NCI-H2081 treated with DMSO at 0.1 percent for 48 hours (cell line): ENCODE results near the gene C1orf174.

Source experiments
- DNase-seq: peaks from one replicate; lab custom pipeline; 2025; lab: John Stamatoyannopoulos, UW

The C1orf174 gene

DNA sequence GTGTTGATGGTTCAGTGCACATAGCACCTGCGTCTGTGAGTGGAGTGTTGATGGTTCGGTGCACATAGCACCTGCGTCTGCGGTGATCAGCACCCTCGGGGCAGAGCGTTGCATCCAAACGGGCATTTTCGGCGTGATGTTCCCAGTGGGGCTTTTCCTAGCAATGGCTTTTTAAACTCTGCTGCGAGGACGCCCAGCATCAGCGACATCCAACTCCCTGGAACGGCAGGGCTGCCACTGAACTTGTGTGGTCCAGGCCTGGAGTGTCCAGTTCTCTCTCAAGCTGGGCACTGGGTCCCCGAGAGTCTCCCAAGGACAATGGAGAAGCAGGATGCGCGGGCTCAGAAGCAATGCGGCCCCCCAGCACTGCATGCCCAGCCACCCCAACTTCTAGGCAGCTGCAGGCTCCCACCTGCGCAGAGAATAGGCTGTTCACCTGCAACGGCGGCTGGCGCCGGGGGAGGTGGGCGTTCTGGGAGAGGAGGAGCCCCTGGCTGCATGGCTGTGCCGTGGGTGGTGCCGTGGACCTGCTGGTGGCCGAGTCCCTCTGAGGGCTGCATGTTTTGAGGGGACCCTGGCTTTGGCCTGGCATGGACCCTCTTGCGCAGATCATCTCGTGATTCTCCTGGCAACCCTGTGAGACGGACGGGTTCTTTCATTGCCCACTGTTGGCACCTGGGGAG lies 10.1 kb upstream of the C1orf174 start:
- no peak for DNase-seq

DNA sequence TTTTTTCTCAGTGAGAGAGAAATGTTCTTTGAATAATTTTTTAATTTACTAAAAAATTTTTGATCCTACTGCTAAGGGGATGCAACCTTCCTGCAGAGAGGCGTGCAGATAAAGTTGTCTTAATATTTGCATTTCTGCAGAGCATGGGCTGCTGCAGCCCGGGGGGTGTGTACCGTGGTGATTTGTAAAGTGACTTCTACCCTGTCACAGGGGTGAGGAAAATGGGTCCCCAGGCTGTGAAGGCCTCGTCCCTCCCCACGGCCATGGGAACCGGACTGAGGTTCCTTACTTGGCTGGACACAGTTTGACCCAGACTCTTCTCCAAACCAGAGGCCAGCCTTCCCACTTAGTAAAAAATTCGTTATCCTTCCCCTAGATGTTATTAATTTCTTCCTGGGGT lies 9.5 kb upstream of the C1orf174 start:
- DNase-seq: no peak

DNA sequence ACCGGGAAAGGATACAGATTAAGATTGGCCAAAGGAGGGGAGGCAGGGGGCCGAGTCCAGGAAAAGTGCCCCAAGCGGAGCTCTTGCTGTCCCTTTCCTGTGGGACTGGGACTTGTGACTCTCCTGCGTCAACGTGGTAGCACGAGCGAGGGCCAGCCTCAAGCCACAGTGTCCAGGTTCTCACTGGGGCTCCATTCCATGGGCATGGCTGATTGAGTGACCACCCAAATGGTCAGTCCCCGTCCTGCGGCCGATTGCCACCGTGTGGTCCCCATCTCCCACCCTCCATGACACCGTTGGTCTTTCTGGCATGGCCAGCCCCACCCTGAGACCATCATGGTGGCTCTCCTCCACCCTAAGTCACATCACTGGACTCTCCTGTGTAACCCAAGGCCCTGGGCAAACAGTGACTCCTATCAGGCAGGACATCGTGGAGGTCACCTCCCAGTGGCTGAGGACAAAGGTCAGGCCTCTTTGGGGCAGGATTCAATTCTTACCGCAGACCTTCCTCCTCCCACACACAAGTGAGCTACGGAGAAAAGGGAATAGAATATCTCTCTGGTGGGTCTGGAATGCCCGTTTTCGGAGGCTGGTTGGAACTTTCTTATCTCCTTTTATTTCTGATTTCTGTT lies 8.9 kb upstream of the C1orf174 start:
- DNase-seq: no peak

DNA sequence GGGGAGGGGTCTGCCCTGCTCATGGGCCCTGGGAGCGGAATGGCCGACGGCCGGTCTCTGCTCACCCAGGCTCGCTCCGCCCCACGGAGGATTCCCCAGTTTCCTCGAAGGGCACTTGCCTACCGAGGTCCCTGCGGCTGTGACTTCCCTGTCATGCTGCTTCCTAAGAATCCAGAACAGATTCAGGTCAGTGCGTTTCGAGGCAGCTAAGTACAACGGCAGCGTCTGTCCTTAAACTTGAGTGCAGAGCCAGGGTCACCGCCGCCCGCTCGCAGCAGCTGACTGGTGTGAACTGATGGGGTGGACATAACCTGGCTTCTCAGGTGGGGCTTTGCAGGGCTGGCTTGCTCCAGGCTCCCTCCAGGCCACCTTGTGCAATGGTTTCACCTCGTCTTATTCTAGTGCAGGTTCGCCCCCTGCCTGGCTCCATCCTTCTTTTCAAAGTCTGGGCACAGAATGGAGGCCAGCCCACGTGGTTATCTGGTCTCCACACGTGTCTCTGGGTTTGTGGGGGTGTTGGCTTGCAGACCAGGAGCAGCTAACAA lies 7.6 kb upstream of the C1orf174 start:
- DNase-seq: no peak

DNA sequence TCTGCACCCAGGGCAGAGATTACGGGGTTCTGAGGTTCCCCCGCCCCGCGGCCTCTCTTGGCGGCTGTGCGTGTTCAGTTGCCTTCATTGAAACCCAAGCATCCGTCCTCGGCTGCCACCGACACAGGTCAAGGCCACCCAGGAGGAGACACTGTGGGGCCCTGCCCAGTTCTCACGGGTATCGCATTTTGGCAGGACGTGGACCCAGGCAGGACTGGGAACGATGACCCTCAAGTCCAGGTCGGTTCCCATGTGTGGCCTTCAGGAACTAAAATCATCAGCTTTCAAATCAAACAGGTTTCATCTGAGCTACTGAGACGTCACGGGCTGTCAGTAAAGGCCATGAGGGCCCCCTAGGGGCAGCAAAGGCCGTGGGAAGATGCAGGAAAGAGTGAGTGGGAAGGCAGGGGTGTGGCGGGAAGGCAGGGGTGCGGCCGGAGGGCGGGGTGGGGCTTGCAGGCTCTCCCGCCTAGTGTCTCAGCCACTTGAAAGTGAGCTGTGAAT lies 7.0 kb upstream of the C1orf174 start:
- DNase-seq: no peak

GRCh38 chr1:3906672-3907020 lies 6.6 kb upstream of the C1orf174 start:
- DNase-seq: no peak

DNA sequence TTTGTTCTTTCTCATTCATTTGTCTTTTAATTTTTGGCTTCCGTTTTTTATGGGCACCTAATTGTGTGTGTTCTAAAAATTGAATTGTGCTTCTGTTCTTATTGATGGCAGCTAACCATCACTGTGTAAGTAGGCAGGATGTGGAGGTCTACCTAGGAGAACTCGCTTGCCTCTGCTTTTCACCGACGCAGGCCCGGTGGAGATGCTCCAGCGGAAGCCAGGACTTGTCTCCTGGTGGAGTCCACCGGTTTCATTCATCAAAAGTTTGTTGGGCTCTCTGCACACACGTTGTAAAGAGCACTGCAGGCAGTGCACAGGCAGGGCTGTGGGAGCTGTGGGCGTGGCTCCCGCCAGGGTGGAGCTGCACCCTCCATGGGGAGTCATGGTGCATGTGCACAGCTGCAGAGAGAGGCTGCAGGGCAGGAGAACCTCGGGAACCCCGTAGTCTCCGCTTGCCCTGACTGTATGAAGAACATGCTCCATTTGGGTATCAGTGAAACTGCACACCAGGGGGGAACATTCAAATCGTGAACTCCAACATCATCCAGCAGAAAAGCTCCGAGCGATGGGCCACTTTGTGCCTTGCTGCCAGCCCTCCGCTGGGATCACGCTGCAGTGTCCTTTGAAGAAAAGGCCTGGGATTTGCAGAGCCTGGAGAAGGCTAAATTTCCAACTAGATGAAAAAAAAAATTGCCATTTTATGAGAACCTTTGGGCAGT lies 6.0 kb upstream of the C1orf174 start:
- DNase-seq: no peak

GRCh38 chr1:3905266-3905952 lies 5.3 kb upstream of the C1orf174 start:
- DNase-seq: no peak

DNA sequence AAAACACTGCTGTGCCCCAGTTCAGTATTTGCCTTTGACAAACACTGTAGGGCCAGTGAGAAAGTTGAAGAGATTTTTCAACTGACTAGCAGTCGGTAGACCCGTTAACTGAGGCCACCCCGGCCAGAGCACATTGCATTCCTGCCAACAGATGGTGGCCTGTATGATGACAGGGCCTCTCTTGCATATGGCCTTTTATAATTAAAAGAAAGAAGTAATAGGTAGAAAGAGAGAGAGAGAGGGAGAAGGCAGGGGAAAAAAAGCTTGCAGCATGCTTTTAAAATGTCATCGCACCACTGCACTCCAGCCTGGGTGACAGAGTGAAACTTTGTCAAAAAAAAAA lies 4.7 kb upstream of the C1orf174 start:
- no peak for DNase-seq

- no peak for DNase-seq
Observed at GRCh38 chr1:3904006-3904842, 4.2 kb upstream of the C1orf174 start.

DNA sequence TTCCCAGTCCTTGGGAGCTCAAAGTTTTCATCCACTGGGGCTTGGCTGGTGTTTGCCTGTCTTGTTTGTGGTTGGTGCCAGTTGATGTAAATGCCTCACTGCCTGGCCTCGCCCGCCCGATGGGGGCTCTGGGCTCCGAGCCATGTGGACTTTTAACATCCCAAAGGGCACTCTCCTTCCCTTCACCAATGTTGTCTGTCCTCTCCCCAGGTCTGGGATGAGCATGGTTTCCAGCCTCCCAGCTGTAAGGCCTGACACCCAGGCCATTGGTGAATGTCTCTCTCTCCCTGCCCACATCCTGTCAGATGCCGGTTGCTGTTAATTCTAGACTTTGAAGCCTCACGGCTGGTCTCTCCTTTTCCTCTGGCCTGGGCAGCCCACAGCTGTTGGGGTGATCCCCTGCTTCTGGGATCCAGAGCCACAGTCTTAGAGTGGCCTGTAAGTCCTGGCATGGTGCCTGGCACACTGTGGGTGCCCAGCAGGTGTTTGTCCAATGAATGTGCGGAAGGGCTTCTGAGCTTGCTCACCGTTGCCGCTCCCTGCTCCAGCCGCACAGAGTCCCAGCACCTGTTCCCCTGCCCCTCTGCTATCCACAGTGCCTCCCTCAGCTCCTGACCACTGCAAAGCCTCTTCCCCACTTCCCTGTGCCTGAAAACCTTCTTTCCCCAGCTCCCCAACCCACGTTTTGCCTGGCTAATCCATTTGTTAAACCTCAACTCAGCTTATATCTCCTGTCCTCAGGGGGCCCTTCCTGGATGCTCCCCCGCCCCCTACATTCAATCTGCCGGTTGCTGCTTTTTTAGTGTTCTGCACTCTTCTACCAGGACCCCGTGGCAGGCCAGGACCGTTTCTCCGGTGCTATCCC lies 3.3 kb upstream of the C1orf174 start:
- peak; percentile 46 for DNase-seq

- DNase-seq: no peak
Observed at GRCh38 chr1:3902571-3903091, 2.6 kb upstream of the C1orf174 start.

DNA sequence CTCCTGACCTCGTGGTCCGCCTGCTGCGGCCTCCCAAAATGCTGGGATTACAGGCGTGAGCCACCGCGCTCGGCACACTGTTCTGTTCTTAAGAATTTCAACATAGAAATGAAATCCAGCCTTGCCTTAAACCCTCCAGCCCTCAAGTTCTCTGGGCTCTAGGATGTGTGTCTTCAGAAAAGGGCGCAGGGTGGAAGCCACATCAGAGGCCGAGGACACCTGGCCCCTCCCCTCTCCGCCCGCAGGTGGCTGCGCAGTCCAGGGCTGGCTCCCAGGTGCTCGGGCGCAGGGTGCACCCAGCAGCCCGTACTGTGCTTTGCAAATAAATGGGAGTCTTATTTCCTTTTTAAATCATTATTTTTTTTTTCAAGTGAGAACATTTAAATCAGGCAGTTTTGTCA lies 2.0 kb upstream of the C1orf174 start:
- DNase-seq: no peak

GRCh38 chr1:3900969-3901529 lies 977 bp upstream of the C1orf174 start:
- DNase-seq: peak; percentile 55

GRCh38 chr1:3899754-3900149 lies 320 bp downstream of the C1orf174 start:
- no peak for DNase-seq

DNA sequence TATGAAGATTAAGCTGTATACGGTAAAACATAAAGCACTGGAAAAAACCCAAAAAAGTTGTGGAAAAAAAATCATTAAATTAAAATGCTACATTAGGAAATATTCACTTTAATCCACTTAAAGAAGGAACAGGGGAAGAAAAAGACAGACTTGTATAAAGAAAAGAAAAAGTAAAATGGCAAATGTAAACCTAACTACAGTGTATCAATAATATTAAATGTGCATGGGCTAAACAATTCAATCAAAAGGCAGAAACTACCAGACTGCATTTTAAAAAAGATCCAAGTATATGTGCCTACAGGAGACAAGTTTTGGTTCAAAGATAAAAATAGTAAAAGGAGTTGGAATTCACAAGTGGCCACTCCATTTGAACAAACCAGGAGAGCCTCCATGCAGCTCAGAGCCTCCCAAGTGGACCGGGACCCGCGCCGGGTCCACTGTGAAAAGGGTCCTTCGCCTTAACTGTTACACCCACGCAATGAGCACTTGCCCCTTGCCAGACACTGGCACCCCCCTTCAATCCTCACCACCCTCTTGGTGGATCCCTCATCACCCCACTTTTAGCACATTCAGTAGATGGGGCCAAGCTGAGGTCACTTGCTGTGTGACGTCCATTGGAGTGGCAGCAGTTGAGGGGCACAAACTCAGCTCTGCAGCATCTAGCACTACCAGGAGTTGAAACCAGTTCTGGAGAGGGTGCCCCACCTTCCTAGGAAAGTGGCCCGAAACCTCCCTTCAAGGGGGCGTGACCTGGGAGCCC lies 898 bp downstream of the C1orf174 start:
- DNase-seq: no peak

DNA sequence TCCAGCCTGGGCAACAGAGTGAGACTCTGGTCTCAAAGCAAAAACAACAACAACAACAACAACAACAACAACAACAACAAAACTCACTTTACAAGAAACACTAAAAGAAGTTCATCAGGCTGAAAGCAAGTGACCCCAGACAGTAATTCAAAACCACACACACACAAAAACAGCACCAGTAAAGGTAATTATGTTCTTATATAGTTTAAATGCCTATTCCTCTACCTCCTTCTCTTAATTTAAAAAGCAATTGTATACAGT lies 1.7 kb downstream of the C1orf174 start:
- DNase-seq: no peak

DNA sequence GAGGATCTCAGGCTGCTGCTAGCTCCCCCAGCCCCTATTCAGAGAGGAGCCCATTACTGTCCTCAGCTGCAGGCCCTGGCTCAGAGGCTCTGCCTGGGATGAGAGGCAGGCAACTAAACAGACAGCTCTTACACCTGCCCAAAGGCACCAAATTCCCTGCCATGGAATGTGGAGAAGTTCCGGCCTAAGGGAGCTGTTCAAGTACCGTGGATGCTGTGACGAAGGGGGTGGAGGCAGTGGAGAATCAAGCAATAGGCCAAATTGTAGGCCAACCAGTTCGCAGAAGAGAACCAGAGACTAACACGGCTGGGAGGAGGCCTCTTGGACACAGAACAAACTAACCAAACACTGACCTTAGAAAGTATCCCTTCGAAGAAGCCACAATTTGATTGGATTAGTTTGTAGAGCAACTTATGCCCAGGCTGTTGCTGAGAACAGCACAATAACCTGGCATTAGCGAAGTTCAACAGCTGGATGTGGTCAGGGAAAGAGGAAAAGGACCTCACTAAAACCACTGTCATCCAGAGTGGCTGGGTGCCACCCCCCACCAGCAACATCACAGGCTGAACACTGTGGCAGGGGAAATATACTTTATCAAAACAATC lies 3.6 kb downstream of the C1orf174 start:
- no peak for DNase-seq

DNA sequence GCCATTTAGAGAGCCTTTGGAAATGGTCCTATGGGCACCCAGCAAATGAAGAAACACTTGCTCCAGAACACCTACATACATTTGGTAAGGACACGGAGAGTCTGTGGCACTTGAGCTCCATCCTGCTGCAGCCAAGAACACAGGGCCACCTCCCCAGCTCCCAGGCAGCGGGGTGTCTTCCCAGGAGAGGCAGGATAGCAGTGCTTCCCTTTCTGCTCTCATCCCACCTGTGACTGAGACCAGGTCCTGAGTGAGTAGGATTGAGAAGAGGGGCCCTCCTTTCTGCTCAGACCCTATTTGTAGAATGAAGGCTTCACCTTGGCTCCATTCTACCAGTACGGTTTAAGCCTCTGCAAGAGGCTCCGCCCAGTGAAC lies 4.1 kb downstream of the C1orf174 start:
- no peak for DNase-seq
